Gastroesophageal sphincter (tissue), 4 donors: ENCODE data around the gene NFIA. TPM values are rescaled to one million over a fixed set of nuclear protein-coding genes. Genes with fewer than 3 reads are reported as not detected.

ENCODE experiments used
- ATAC-seq: fragments of 150-250 bp; one replicate; pipeline ENCODE4 v1.9.1; 2016; ENCODE audit warnings: mild to moderate bottlenecking, moderate library complexity
- H3K27ac ChIP-seq, 4 donors: fragments of 200-600 bp; sonication (generic) in 3 of 4; 1 replicate in 3 of 4; 2 replicates in 1 of 4; pipeline ENCODE4 v1.5.1; 2016 to 2019
- H3K27me3 ChIP-seq: fragments of 200-600 bp; sonication (generic); one replicate; pipeline ENCODE4 v1.5.1; 2019
- H3K36me3 ChIP-seq, 2 donors: fragments of 200-600 bp; sonication (generic); one replicate each; pipeline ENCODE4 v1.5.1; 2019; ENCODE audit warnings: control low read depth in 1 of 2
- H3K4me1 ChIP-seq, 3 donors: fragments of 200-600 bp; sonication (generic); 1 replicate in 2 of 3; 2 replicates in 1 of 3; pipeline ENCODE4 v1.5.1; 2016 to 2019; ENCODE audit warnings: control low read depth in 2 of 3
- H3K4me3 ChIP-seq, 2 donors: fragments of 200-600 bp; sonication (generic); one replicate each; pipeline ENCODE4 v1.5.1; 2019; ENCODE audit warnings: mild to moderate bottlenecking in 1 of 2, moderate library complexity in 1 of 2
- H3K9me3 ChIP-seq, 3 donors: fragments of 200-600 bp; sonication (generic); one replicate each; pipeline ENCODE4 v1.5.1; 2017 to 2019; ENCODE audit warnings: control low read depth in 2 of 3
- EP300 ChIP-seq: sonication (generic); formaldehyde crosslinking; IDR thresholded peaks from one replicate; pipeline ENCODE4 v1.6.1; 2017; ENCODE audit warnings: antibody characterized with exemption, mild to moderate bottlenecking
- POLR2A ChIP-seq, 2 donors: fragments of 450-650 bp; IDR thresholded peaks; one replicate each; pipeline ENCODE4 v1.6.1; 2017; ENCODE audit warnings: antibody characterized with exemption in 2 of 2, mild to moderate bottlenecking in 2 of 2, moderate library complexity in 1 of 2
- POLR2AphosphoS5 ChIP-seq: sonication (generic); formaldehyde crosslinking; IDR thresholded peaks from one replicate; pipeline ENCODE4 v1.6.1; 2017; ENCODE audit warnings: antibody characterized with exemption
- WGBS, 2 donors: methylation state at CpG; one replicate each; pipeline ENCODE4 v1.1.5; 2018; ENCODE audit warnings: low coverage in 1 of 2; 5-methylcytosine and 5-hydroxymethylcytosine counted together
- total RNA-seq, 4 donors: library from RNA; depleted of rRNA; stranded (reverse); fragments of >200 nt; gene quantifications; one replicate each; pipeline ENCODE4 v1.1.0, GENCODE V29; 2016
- TF ChIP-seq, protein P1 (sequence below), 4 experiments: fragments of 200-600 bp in 2 of 4; fragments of 450-650 bp in 2 of 4; sonication (generic) in 1 of 4; IDR thresholded peaks; one replicate each; pipeline ENCODE4 v1.5.1; 2017 to 2019; ENCODE audit warnings: antibody characterized with exemption in 4 of 4, mild to moderate bottlenecking in 2 of 4, moderate library complexity in 2 of 4

Gene NFIA
- total RNA-seq, 4 donors from 2014 or later, result 123 to 205 (median 149) TPM

DNA sequence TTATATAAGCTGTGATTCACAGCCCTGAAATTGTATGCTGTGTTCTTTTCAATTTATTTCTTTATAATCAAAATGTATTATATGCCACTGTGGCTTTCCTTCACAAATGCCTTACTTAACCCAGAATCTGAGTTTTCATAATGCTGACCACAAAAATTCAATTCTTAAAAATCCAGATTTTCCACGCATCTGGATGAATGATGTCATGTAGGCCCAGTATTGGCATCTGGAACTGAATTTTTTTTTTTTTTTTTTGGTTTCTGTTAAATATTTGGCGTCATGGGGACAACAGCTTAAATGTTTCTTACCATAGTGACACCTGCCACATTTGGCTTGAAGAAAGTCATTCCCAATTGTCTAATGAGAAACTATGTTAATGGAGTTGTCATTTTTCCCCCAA lies 345.8 kb downstream of the NFIA start:
- H3K9me3 ChIP-seq, result no peaks in the 10 kb centered on the region
- H3K36me3 ChIP-seq, result peaks cover 0 to 4% of the 10 kb centered on the region in 2 donors
- no peak overlapping the region for H3K27ac ChIP-seq
- H3K4me3 ChIP-seq, result no peak overlapping the region
- TF ChIP-seq POLR2AphosphoS5, result no peak
- TF ChIP-seq, protein P1, sequence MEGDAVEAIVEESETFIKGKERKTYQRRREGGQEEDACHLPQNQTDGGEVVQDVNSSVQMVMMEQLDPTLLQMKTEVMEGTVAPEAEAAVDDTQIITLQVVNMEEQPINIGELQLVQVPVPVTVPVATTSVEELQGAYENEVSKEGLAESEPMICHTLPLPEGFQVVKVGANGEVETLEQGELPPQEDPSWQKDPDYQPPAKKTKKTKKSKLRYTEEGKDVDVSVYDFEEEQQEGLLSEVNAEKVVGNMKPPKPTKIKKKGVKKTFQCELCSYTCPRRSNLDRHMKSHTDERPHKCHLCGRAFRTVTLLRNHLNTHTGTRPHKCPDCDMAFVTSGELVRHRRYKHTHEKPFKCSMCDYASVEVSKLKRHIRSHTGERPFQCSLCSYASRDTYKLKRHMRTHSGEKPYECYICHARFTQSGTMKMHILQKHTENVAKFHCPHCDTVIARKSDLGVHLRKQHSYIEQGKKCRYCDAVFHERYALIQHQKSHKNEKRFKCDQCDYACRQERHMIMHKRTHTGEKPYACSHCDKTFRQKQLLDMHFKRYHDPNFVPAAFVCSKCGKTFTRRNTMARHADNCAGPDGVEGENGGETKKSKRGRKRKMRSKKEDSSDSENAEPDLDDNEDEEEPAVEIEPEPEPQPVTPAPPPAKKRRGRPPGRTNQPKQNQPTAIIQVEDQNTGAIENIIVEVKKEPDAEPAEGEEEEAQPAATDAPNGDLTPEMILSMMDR (IDR thresholded peaks at IDR 0.05), result no peak
- no peaks in the 10 kb centered on the region for H3K27me3 ChIP-seq
- H3K4me1 ChIP-seq, result peaks cover 0 to 15% (median 0%) of the 10 kb centered on the region in 3 donors
- 71 to 73% methylated on average over 2 of the region's 2 CpGs for WGBS, 2 donors
- ATAC-seq, result no peak

GRCh38 chr1:61432616-61433388 lies 350.4 kb downstream of the NFIA start:
- 73 to 79% methylated on average over 7 of the region's 7 CpGs for WGBS, 2 donors
- Histone ChIP-seq H3K27me3 (no peaks in the 10 kb centered on the region), H3K27ac (peak overlapping the region in 1 of 4 donors; percentile 3), H3K9me3 (no peaks in the 10 kb centered on the region), H3K4me3 (no peak overlapping the region), H3K36me3 (peaks cover 0 to 9% of the 10 kb centered on the region in 2 donors), H3K4me1 (peaks cover 4 to 51% (median 9%) of the 10 kb centered on the region in 3 donors)
- TF ChIP-seq POLR2A (IDR thresholded peaks at IDR 0.05), result no peak
- TF ChIP-seq, protein P1 (IDR thresholded peaks at IDR 0.05), result no peak
- no peak for ATAC-seq

GRCh38 chr1:61433646-61434045 lies 351.3 kb downstream of the NFIA start:
- Histone ChIP-seq H3K4me1 (peaks cover 4 to 59% (median 9%) of the 10 kb centered on the region in 3 donors), H3K36me3 (peaks cover 0 to 9% of the 10 kb centered on the region in 2 donors), H3K4me3 (no peak overlapping the region), H3K9me3 (no peaks in the 10 kb centered on the region), H3K27me3 (no peaks in the 10 kb centered on the region), H3K27ac (peak overlapping the region in 2 of 4 donors; percentile 28 to 35)
- TF ChIP-seq, protein P1 (IDR thresholded peaks at IDR 0.05), result no peak
- TF ChIP-seq POLR2AphosphoS5 (no peak), POLR2A (IDR thresholded peaks at IDR 0.05) (no peak), EP300 (no peak)
- no peak for ATAC-seq
- WGBS, 2 donors, result 67 to 69% methylated on average over 1 to 2 of the region's 2 CpGs

- Histone ChIP-seq H3K27ac (peak overlapping the region in 3 of 4 donors; percentile 14 to 35 (median 28)), H3K36me3 (peaks cover 0 to 9% of the 10 kb centered on the region in 2 donors), H3K9me3 (no peaks in the 10 kb centered on the region), H3K4me1 (peaks cover 4 to 65% (median 9%) of the 10 kb centered on the region in 3 donors), H3K27me3 (no peaks in the 10 kb centered on the region), H3K4me3 (no peak overlapping the region)
- TF ChIP-seq POLR2AphosphoS5, result no peak
- TF ChIP-seq EP300, result no peak
- TF ChIP-seq POLR2A (IDR thresholded peaks at IDR 0.05), result no peak
- TF ChIP-seq, protein P1 (IDR thresholded peaks at IDR 0.05), result no peak
- 37 to 68% methylated on average over 5 of the region's 5 CpGs for WGBS, 2 donors
- ATAC-seq, result no peak
Observed at GRCh38 chr1:61434276-61434675, 351.9 kb downstream of the NFIA start.

DNA sequence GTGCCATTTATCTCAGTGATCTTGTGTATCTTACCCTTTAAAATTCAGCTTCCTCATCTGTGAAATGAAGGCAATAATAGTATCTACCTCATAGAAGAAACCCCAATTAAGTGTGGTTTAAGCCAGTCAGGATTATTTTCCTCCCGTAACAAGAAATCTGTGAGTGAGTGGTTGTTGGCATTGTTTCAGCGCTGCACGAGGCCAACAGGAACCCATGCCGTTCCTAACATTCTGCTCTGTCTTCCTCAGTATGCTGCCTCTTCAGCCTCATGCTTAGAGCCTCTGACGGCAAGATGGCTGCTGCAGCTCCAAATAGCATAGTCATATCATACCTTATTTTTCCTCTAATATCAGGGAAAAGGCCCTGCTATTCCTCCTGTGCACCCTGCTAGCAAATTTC lies 352.9 kb downstream of the NFIA start:
- Histone ChIP-seq H3K4me1 (peaks cover 4 to 70% (median 9%) of the 10 kb centered on the region in 3 donors), H3K4me3 (no peak overlapping the region), H3K27me3 (no peaks in the 10 kb centered on the region), H3K9me3 (no peaks in the 10 kb centered on the region), H3K36me3 (peaks cover 0 to 9% of the 10 kb centered on the region in 2 donors), H3K27ac (peak overlapping the region in 1 of 4 donors; percentile 14)
- 58 to 92% methylated on average over 2 to 5 of the region's 5 CpGs for WGBS, 2 donors
- no peak for TF ChIP-seq POLR2A (IDR thresholded peaks at IDR 0.05)
- no peak for TF ChIP-seq POLR2AphosphoS5
- TF ChIP-seq EP300, result no peak
- TF ChIP-seq, protein P1 (IDR thresholded peaks at IDR 0.05), result no peak
- no peak for ATAC-seq
